Gastroesophageal sphincter (tissue), 3 donors: ENCODE results near the gene PSME3.

Experiments used
- CTCF ChIP-seq, 4 experiments: fragments of 200-600 bp in 2 of 4; fragments of 450-650 bp in 2 of 4; sonication (generic) in 1 of 4; IDR thresholded peaks; one replicate each; pipeline ENCODE4 v1.5.1; 2017 to 2019; ENCODE audit warnings: antibody characterized with exemption in 4 of 4, mild to moderate bottlenecking in 2 of 4, moderate library complexity in 2 of 4
- EP300 ChIP-seq: sonication (generic); formaldehyde crosslinking; IDR thresholded peaks from one replicate; pipeline ENCODE4 v1.6.1; 2017; ENCODE audit warnings: antibody characterized with exemption, mild to moderate bottlenecking
- POLR2A ChIP-seq, 2 donors: fragments of 450-650 bp; IDR thresholded peaks; one replicate each; pipeline ENCODE4 v1.6.1; 2017; ENCODE audit warnings: antibody characterized with exemption in 2 of 2, mild to moderate bottlenecking in 2 of 2, moderate library complexity in 1 of 2
- POLR2AphosphoS5 ChIP-seq: sonication (generic); formaldehyde crosslinking; IDR thresholded peaks from one replicate; pipeline ENCODE4 v1.6.1; 2017; ENCODE audit warnings: antibody characterized with exemption

GRCh38 chr17:42798383-42799380 is 34.5 kb upstream of the PSME3 start, which contains the start of the genes CNTD1 and COA3:
- TF ChIP-seq POLR2A (IDR thresholded peaks at IDR 0.05) (peak in 1 of 2 donors; percentile 8), CTCF (IDR thresholded peaks at IDR 0.05) (peak in 2 of 4 experiments; percentile 28), EP300 (no peak), POLR2AphosphoS5 (no peak)
